Measurements from ENCODE around the gene ADAMTS7. TPM values are rescaled to one million over a fixed set of nuclear protein-coding genes. Genes with fewer than 3 reads are reported as not detected.

Gene ADAMTS7
- total and polyA plus RNA-seq, 2 of the 4 experiments (the other 2 are of a cell fraction) = 1.4 to 12.6 TPM

GRCh38 chr15:78831229-78832207 lies 20.3 kb upstream of the ADAMTS7 start:
- H3K4ac ChIP-seq (ENCODE audit: low read depth, low read length) = no peak overlapping the region
- H3K9me1 ChIP-seq (ENCODE audit: insufficient read depth, low read length) = no peaks in the 10 kb centered on the region
- H2BK20ac ChIP-seq (ENCODE audit: low read depth, low read length) = no peak overlapping the region
- no peak overlapping the region for H3K4me3 ChIP-seq (ENCODE audit: insufficient read depth, low read depth, low read length)
- H4K8ac ChIP-seq (ENCODE audit: low read depth in 2 of 2, low read length in 2 of 2) = no peak overlapping the region
- POLR2A ChIA-PET (ENCODE audit: unreplicated experiment) = interaction anchor here (0.5 kb wide), 1 partner anchor 20 kb away, joined by 3 read pairs; the partner anchor contains the start of gene ADAMTS7
- no peak for TF ChIP-seq SMC3 (IDR thresholded peaks at IDR 0.05; ENCODE audit: low read depth, low read length)
- TF ChIP-seq CHD1 (IDR thresholded peaks at IDR 0.05; ENCODE audit: low read depth, low read length) = no peak
- TF ChIP-seq CTCF (conservative IDR thresholded peaks at IDR 0.05; ENCODE audit: low read depth, low read length) = no peak
- H4K91ac ChIP-seq (ENCODE audit: insufficient read depth, low read depth, low read length) = no peak overlapping the region
- no peaks in the 10 kb centered on the region for H3K9me3 ChIP-seq (ENCODE audit: control insufficient read depth, insufficient read depth, low read length)
- H2AFZ ChIP-seq (replicated peaks; ENCODE audit: low read length, poor library complexity) = peak overlapping the region; percentile 32
- H3K9ac ChIP-seq (ENCODE audit: low read depth, low read length) = no peak overlapping the region
- H2BK15ac ChIP-seq (ENCODE audit: low read depth, low read length) = no peak overlapping the region
- 88% methylated on average over 55 of the region's 73 CpGs; no CpG with 5 or more reads in 1 of the 2 experiments for WGBS, 2 experiments (ENCODE audit: extremely low coverage in 2 of 2, insufficient read length in 1 of 2)
- no peak overlapping the region for H3K14ac ChIP-seq (replicated peaks; ENCODE audit: low read depth, low read length)
- no peaks in the 10 kb centered on the region; the same call in 1 of the 2 replicates for H4K20me1 ChIP-seq (ENCODE audit: insufficient read depth, low read length)
- no peak overlapping the region for H3K18ac ChIP-seq (ENCODE audit: low read depth, low read length)
- H3K56ac ChIP-seq (ENCODE audit: extremely low read depth, insufficient read depth, low read length) = no peak overlapping the region
- CTCF ChIA-PET = no interaction called here
- in situ Hi-C loops (cut with MboI; ENCODE audit: low sequenced_read_pairs) = no loop called here
- intact Hi-C loops (cut with micrococcal nuclease) = no loop called here
- H3K36me3 ChIP-seq (ENCODE audit: control insufficient read depth, insufficient read depth, low read length) = no peaks in the 10 kb centered on the region
- H2BK5ac ChIP-seq (ENCODE audit: low read depth, low read length, poor library complexity, severe bottlenecking) = no peak overlapping the region
- no peak overlapping the region for H3K23ac ChIP-seq (ENCODE audit: low read depth, low read length)
- H2BK120ac ChIP-seq (ENCODE audit: low read depth, low read length) = no peak overlapping the region
- BruUV-seq (replicated peaks) = no TSS peak
- no peak overlapping the region for H2AK9ac ChIP-seq (replicated peaks; ENCODE audit: low read depth, low read length, poor library complexity)
- H3K27me3 ChIP-seq (ENCODE audit: control insufficient read depth, insufficient read depth, low read length) = peaks cover 3% of the 10 kb centered on the region; the same call in 1 of the 2 replicates
- H3K4me2 ChIP-seq (ENCODE audit: low read depth, low read length) = no peak overlapping the region
- no peak for DNase-seq
- no peak overlapping the region for H2AK5ac ChIP-seq (ENCODE audit: low read depth, low read length)
- no peak for ATAC-seq (ENCODE audit: low read depth)
- no peaks in the 10 kb centered on the region for H3K79me1 ChIP-seq (ENCODE audit: low read depth in 1 of 2, low read length in 2 of 2)
- H4K5ac ChIP-seq (ENCODE audit: low read depth, low read length) = no peak overlapping the region
- dilution Hi-C loops (cut with HindIII; ENCODE audit: low sequenced_read_pairs, unreplicated experiment) = no loop called here
- no peak overlapping the region for H3K27ac ChIP-seq (ENCODE audit: insufficient read depth, low read length)
- peaks cover 2% of the 10 kb centered on the region; the same call in 1 of the 2 replicates for H3K4me1 ChIP-seq (ENCODE audit: control insufficient read depth, insufficient read depth, low read length)

Measured in IMR-90 (cell line).